K562 (cell line): ENCODE results near the gene PAQR7. TPM values are rescaled to one million over a fixed set of nuclear protein-coding genes. Genes with fewer than 3 reads are reported as not detected.

Experiments used
- ATF1 ChIP-seq, 2 experiments: fragments of 450-650 bp in 1 of 2; IDR thresholded peaks; 2 replicates each; pipeline ENCODE4 v1.6.1; 2016; ENCODE audit warnings: missing compliant biosample characterization in 1 of 2, missing genetic modification characterization in 1 of 2
- BRCA1 ChIP-seq, 2 experiments: fragments of 450-650 bp in 1 of 2; sonication (generic) in 1 of 2; formaldehyde crosslinking in 1 of 2; IDR thresholded peaks; 2 replicates each; pipeline versions ENCODE4 v1.5.0 to v1.6.1; 2017 to 2020; ENCODE audit warnings: mild to moderate bottlenecking in 1 of 2, missing genetic modification reagents in 1 of 2
- COPS2 ChIP-seq: fragments of 450-650 bp; conservative IDR thresholded peaks from 2 replicates; pipeline ENCODE4 v1.6.1; 2016; ENCODE audit warnings: mild to moderate bottlenecking, moderate library complexity
- ELF1 ChIP-seq: fragments of 200-800 bp; sonication (Bioruptor generic); IDR thresholded peaks from 2 replicates; pipeline ENCODE4 v1.6.1; 2016; ENCODE audit warnings: missing genetic modification characterization, missing compliant biosample characterization
- JUND ChIP-seq, 2 experiments: IDR thresholded peaks; 2 replicates in 1 of 2; 3 replicates in 1 of 2; pipeline ENCODE4 v1.6.1; 2011; ENCODE audit warnings: borderline replicate concordance in 2 of 2, low read depth in 2 of 2, low read length in 2 of 2, improper control_type of control experiment in 1 of 2, missing biosample characterization in 1 of 2, missing genetic modification characterization in 1 of 2, missing genetic modification reagents in 1 of 2
- MED1 ChIP-seq: sonication (generic); formaldehyde crosslinking; IDR thresholded peaks from 2 replicates; pipeline ENCODE4 v1.8.1; 2023; ENCODE audit warnings: missing genetic modification reagents, borderline replicate concordance
- SAFB2 ChIP-seq: fragments of 200-400 bp; formaldehyde crosslinking; IDR thresholded peaks from 2 replicates; pipeline ENCODE4 v1.6.1; 2018; ENCODE audit warnings: borderline replicate concordance, low read length, low read depth, moderate library complexity; ENCODE audit not compliant: severe bottlenecking
- ZNF324 ChIP-seq: fragments of 250-450 bp; sonication (Bioruptor Pico); IDR thresholded peaks from 2 replicates; pipeline ENCODE4 v1.4.0; 2020; ENCODE audit warnings: mild to moderate bottlenecking
- ZNF507 ChIP-seq: conservative IDR thresholded peaks from 2 replicates; pipeline ENCODE4 v1.6.1; 2017; ENCODE audit warnings: missing genetic modification characterization, missing compliant biosample characterization
- polyA plus RNA-seq, 8 experiments: library from polyadenylated mRNA; depleted of rRNA in 4 of 8; stranded (reverse) in 5 of 8; unstranded in 3 of 8; fragments of >200 nt; fragmentation: Nextera tagmentation in 2 of 8; fragmentation: Illumina TruSeq in 1 of 8; extraction: Ambion mirVana in 2 of 8; extraction: Trizol in 1 of 8; gene quantifications; 2 replicates each; pipeline versions ENCODE4 v1.2.1 to v1.2.3, GENCODE V29; 2011 to 2014; ENCODE audit warnings: inconsistent platforms in 1 of 8, missing spikeins in 1 of 8
- total RNA-seq, 7 experiments: library from RNA; depleted of rRNA in 6 of 7; stranded (reverse); fragments of >200 nt in 6 of 7; fragmentation: Illumina TruSeq in 2 of 7; extraction: Trizol in 2 of 7; gene quantifications; 2 replicates each; pipeline versions ENCODE4 v1.2.1 to v1.2.3, GENCODE V29; 2011 to 2021; ENCODE audit warnings: low replicate concordance in 1 of 7
- TF ChIP-seq, protein P1 (sequence below): fragments of 450-650 bp; IDR thresholded peaks from 2 replicates; pipeline ENCODE4 v1.6.1; 2018; ENCODE audit warnings: mild to moderate bottlenecking, low read depth; ENCODE audit not compliant: partially characterized antibody
- TF ChIP-seq, protein P2 (sequence below), 2 experiments: fragments of 450-650 bp; IDR thresholded peaks; 2 replicates each; pipeline ENCODE4 v1.6.1; 2016
- TF ChIP-seq, protein P3 (sequence below), 2 experiments: IDR thresholded peaks; 2 replicates each; pipeline ENCODE4 v1.6.1; 2012; ENCODE audit warnings: improper control_type of control experiment in 2 of 2, low read depth in 2 of 2, low read length in 2 of 2, borderline replicate concordance in 1 of 2
- TF ChIP-seq, protein P4 (sequence below): fragments of 250-450 bp; sonication (Bioruptor Pico); IDR thresholded peaks from 2 replicates; pipeline ENCODE4 v1.5.0; 2020; ENCODE audit warnings: mild to moderate bottlenecking, borderline replicate concordance
- TF ChIP-seq, protein P5 (sequence below): sonication (generic); formaldehyde crosslinking; IDR thresholded peaks from 2 replicates; pipeline ENCODE4 v1.8.0; 2023; ENCODE audit warnings: mild to moderate bottlenecking, missing genetic modification reagents
- TF ChIP-seq, protein P6 (sequence below): fragments of 450-650 bp; conservative IDR thresholded peaks from 2 replicates; pipeline ENCODE4 v1.6.1; 2016; ENCODE audit warnings: missing genetic modification characterization, low read depth, mild to moderate bottlenecking, missing compliant biosample characterization, moderate library complexity

The PAQR7 gene
- total and polyA plus RNA-seq, 9 of the 15 experiments (the other 6 are each of a cell fraction or from before 2014, with no cell fraction given) = 1.1 to 5.2 (median 2.6) TPM

DNA sequence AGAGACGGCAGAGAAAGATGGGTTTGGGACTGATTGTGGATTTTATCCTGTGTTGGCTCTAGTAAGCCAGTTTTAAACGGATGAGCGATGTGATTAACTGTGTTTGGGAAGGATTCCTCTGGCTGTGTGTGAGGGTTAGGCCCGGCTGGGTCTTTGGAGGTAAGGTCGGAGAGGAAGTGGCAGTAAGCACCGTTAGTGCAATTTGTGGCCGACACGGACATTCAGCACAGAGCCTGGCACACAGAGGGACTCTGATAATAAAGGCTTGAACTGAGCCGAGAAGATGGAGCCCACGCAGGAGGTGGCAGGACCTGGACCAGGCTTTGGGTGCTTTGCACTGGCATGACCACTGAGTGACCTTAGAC is 54.4 kb downstream of the PAQR7 start (continued):
- TF ChIP-seq ATF1 (CRISPR knock-in tag; IDR thresholded peaks at IDR 0.05) (no peak), ATF1 (tag; IDR thresholded peaks at IDR 0.05) (no peak), MED1 (CRISPR knock-in tag) (no peak), ZNF324 (no peak), COPS2 (no peak), BRCA1 (IDR thresholded peaks at IDR 0.05) (no peak), BRCA1 (CRISPR knock-in tag; IDR thresholded peaks at IDR 0.05) (peak; percentile 16; the same call in 1 of the 2 replicates), ELF1 (tag) (no peak), ZNF507 (tag) (no peak), JUND (IDR thresholded peaks at IDR 0.05; ENCODE audit: borderline replicate concordance, low read depth, low read length) (no peak), JUND (tag; IDR thresholded peaks at IDR 0.05; ENCODE audit: borderline replicate concordance, low read depth, low read length) (no peak), SAFB2 (no peak)
- TF ChIP-seq, protein P1, sequence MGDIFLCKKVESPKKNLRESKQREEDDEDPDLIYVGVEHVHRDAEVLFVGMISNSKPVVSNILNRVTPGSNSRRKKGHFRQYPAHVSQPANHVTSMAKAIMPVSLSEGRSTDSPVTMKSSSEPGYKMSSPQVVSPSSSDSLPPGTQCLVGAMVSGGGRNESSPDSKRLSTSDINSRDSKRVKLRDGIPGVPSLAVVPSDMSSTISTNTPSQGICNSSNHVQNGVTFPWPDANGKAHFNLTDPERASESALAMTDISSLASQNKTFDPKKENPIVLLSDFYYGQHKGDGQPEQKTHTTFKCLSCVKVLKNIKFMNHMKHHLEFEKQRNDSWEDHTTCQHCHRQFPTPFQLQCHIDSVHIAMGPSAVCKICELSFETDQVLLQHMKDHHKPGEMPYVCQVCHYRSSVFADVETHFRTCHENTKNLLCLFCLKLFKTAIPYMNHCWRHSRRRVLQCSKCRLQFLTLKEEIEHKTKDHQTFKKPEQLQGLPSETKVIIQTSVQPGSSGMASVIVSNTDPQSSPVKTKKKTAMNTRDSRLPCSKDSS = no peak
- TF ChIP-seq, protein P2, sequence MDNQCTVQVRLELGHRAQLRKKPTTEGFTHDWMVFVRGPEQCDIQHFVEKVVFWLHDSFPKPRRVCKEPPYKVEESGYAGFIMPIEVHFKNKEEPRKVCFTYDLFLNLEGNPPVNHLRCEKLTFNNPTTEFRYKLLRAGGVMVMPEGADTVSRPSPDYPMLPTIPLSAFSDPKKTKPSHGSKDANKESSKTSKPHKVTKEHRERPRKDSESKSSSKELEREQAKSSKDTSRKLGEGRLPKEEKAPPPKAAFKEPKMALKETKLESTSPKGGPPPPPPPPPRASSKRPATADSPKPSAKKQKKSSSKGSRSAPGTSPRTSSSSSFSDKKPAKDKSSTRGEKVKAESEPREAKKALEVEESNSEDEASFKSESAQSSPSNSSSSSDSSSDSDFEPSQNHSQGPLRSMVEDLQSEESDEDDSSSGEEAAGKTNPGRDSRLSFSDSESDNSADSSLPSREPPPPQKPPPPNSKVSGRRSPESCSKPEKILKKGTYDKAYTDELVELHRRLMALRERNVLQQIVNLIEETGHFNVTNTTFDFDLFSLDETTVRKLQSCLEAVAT (IDR thresholded peaks at IDR 0.05) = peak in 1 of 2 experiments; percentile 18; a peak in 1 of 4 replicates
- TF ChIP-seq, protein P3, sequence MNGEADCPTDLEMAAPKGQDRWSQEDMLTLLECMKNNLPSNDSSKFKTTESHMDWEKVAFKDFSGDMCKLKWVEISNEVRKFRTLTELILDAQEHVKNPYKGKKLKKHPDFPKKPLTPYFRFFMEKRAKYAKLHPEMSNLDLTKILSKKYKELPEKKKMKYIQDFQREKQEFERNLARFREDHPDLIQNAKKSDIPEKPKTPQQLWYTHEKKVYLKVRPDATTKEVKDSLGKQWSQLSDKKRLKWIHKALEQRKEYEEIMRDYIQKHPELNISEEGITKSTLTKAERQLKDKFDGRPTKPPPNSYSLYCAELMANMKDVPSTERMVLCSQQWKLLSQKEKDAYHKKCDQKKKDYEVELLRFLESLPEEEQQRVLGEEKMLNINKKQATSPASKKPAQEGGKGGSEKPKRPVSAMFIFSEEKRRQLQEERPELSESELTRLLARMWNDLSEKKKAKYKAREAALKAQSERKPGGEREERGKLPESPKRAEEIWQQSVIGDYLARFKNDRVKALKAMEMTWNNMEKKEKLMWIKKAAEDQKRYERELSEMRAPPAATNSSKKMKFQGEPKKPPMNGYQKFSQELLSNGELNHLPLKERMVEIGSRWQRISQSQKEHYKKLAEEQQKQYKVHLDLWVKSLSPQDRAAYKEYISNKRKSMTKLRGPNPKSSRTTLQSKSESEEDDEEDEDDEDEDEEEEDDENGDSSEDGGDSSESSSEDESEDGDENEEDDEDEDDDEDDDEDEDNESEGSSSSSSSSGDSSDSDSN (IDR thresholded peaks at IDR 0.05; ENCODE audit: borderline replicate concordance in 1 of 2, low read depth in 2 of 2, low read length in 2 of 2) = no peak
- TF ChIP-seq, protein P4, sequence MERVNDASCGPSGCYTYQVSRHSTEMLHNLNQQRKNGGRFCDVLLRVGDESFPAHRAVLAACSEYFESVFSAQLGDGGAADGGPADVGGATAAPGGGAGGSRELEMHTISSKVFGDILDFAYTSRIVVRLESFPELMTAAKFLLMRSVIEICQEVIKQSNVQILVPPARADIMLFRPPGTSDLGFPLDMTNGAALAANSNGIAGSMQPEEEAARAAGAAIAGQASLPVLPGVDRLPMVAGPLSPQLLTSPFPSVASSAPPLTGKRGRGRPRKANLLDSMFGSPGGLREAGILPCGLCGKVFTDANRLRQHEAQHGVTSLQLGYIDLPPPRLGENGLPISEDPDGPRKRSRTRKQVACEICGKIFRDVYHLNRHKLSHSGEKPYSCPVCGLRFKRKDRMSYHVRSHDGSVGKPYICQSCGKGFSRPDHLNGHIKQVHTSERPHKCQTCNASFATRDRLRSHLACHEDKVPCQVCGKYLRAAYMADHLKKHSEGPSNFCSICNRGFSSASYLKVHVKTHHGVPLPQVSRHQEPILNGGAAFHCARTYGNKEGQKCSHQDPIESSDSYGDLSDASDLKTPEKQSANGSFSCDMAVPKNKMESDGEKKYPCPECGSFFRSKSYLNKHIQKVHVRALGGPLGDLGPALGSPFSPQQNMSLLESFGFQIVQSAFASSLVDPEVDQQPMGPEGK (CRISPR knock-in tag) = no peak
- TF ChIP-seq, protein P5, sequence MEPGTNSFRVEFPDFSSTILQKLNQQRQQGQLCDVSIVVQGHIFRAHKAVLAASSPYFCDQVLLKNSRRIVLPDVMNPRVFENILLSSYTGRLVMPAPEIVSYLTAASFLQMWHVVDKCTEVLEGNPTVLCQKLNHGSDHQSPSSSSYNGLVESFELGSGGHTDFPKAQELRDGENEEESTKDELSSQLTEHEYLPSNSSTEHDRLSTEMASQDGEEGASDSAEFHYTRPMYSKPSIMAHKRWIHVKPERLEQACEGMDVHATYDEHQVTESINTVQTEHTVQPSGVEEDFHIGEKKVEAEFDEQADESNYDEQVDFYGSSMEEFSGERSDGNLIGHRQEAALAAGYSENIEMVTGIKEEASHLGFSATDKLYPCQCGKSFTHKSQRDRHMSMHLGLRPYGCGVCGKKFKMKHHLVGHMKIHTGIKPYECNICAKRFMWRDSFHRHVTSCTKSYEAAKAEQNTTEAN (CRISPR knock-in tag) = no peak; the same call in 1 of the 2 replicates
- TF ChIP-seq, protein P6, sequence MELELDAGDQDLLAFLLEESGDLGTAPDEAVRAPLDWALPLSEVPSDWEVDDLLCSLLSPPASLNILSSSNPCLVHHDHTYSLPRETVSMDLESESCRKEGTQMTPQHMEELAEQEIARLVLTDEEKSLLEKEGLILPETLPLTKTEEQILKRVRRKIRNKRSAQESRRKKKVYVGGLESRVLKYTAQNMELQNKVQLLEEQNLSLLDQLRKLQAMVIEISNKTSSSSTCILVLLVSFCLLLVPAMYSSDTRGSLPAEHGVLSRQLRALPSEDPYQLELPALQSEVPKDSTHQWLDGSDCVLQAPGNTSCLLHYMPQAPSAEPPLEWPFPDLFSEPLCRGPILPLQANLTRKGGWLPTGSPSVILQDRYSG = no peak
